A549 treated with AZD9567 at 1 μM for 4 hours (cell line): ENCODE results near the gene KCNC4. TPM values are rescaled to one million over a fixed set of nuclear protein-coding genes. Genes with fewer than 3 reads are reported as not detected.

Source experiments
- total RNA-seq: library from RNA; stranded (reverse); fragments of 200-300 nt; extraction: Qiagen RNA extraction; gene quantifications from 5 replicates; pipeline ENCODE4 v1.2.3, GENCODE V29; 2022; ENCODE audit not compliant: insufficient read depth

Gene KCNC4
- total RNA-seq: 2.1 to 3.3 TPM (median 3.1 TPM) in 5 replicates

GRCh38 chr1:110209715-110210603 lies at the start of gene KCNC4:
Gene KCNC4 (plus strand): TSS chr1:110210314. CDS start chr1:110211500, 1,186 bp downstream.

Other genes with a start within 250 kb of the KCNC4 start
- gene AHCYL1, start 225.5 kb upstream of the KCNC4 start, total RNA-seq: 45.6 to 56.3 TPM (median 49.9 TPM) in 5 replicates
- 7.9 to 15.7 TPM (median 14.2 TPM) in 5 replicates for gene STRIP1, start 175.7 kb upstream of the KCNC4 start, total RNA-seq
- not detected in 5 replicates for gene ALX3, start 139.6 kb upstream of the KCNC4 start, total RNA-seq
- gene UBL4B, start 97.9 kb upstream of the KCNC4 start, total RNA-seq: 0.07 TPM in 1 of 5 replicates, not detected in the others
- gene SLC6A17, start 59.8 kb upstream of the KCNC4 start, total RNA-seq: 4.1 to 5.5 TPM (median 5.1 TPM) in 5 replicates
- 7.5 to 10.1 TPM (median 8.6 TPM) in 5 replicates for gene RBM15, start 129.1 kb downstream of the KCNC4 start, total RNA-seq
- gene SLC16A4, start 180.7 kb downstream of the KCNC4 start, total RNA-seq: 25.4 to 34.3 TPM (median 28.5 TPM) in 5 replicates
- gene LAMTOR5, start 197.4 kb downstream of the KCNC4 start, total RNA-seq: 176 to 191 TPM (median 185 TPM) in 5 replicates
- not detected in 5 replicates for gene PROK1, start 240.8 kb downstream of the KCNC4 start, total RNA-seq